GM19193 (cell line): ENCODE measurements around the gene KIAA1958.

Source experiments
- POLR2A ChIP-seq: IDR thresholded peaks from 4 replicates; pipeline ENCODE4 v1.6.1; 2011; ENCODE audit not compliant: insufficient read depth, insufficient read length; ENCODE audit errors: extremely low read depth

The KIAA1958 gene

GRCh38 chr9:112680731-112681402 is 194.2 kb downstream of the KIAA1958 start:
- no peak for TF ChIP-seq POLR2A

DNA sequence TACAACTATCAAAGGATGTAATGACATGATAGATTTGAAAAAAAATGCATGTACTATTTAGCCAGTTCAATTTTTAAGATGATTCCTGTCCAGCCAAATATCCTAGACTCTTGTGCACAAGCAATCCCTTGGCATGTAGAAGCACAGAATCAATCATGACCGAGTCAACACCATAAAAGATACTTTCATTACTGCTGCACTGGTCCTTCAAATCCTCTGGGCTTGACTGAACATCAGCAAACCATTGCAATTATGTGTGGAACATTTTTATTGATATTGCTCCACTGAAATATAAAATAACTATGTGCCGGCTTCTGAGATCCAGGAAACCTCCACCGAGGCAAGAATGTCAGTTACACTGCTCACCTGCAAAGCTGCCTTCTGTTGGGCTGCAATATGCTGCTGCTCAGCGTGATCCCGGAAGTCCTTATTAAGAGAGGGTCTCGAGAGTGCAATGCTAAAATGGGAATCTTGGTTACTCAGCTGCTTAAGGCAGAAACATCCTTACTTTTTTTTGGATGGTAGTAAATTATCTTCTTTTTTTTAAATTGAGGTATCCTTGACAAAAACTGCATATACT is 202.6 kb downstream of the KIAA1958 start:
- TF ChIP-seq POLR2A, result no peak

- TF ChIP-seq POLR2A, result no peak
Observed at GRCh38 chr9:112694706-112695555, 208.3 kb downstream of the KIAA1958 start.

DNA sequence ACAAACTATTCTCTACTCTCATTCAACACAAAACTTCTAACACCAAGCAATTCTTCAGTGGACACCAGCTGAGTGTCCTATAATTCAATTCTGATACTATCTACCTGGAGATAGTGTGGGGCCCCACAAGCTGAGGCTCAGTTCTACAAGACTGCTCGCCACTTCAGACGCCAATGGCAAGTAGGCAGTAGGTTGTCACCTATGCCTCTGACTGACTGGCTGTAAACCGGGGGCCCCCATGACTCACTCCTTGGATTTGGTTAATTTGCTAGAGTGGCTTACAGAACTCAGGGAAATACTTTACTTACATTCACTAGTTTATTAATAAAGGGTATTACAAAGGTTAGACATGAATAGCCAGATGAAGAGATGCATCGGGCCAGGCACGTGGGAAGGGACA is 209.8 kb downstream of the KIAA1958 start:
- no peak for TF ChIP-seq POLR2A

GRCh38 chr9:112699230-112699629 is 212.6 kb downstream of the KIAA1958 start:
- no peak for TF ChIP-seq POLR2A

- TF ChIP-seq POLR2A, result no peak
Observed at GRCh38 chr9:112700085-112700484, 213.5 kb downstream of the KIAA1958 start.

DNA sequence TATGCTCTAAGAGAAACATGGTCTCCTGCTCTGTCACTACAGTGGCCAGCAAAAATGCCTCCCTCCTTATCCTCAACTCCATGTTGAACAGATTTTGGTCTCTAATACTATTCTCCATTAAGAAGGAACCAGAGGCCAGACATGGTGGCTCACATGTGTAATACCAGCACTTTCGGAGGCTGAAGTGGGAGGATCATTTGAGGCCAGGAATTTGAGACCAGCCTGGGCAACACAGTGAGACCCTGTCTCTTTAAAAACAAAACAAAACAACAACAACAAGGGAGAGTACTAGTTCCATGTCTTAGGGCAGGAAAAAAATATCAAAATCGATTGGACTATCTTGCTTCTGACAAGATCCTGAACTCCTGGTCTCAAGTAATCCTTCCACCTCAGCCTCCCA is 216.7 kb downstream of the KIAA1958 start:
- TF ChIP-seq POLR2A, result no peak

GRCh38 chr9:112705768-112706427 is 219.3 kb downstream of the KIAA1958 start:
- no peak for TF ChIP-seq POLR2A

- no peak for TF ChIP-seq POLR2A
Observed at GRCh38 chr9:112711050-112711689, 224.5 kb downstream of the KIAA1958 start.

- TF ChIP-seq POLR2A, result no peak
Observed at GRCh38 chr9:112712678-112713077, 226.1 kb downstream of the KIAA1958 start.

DNA sequence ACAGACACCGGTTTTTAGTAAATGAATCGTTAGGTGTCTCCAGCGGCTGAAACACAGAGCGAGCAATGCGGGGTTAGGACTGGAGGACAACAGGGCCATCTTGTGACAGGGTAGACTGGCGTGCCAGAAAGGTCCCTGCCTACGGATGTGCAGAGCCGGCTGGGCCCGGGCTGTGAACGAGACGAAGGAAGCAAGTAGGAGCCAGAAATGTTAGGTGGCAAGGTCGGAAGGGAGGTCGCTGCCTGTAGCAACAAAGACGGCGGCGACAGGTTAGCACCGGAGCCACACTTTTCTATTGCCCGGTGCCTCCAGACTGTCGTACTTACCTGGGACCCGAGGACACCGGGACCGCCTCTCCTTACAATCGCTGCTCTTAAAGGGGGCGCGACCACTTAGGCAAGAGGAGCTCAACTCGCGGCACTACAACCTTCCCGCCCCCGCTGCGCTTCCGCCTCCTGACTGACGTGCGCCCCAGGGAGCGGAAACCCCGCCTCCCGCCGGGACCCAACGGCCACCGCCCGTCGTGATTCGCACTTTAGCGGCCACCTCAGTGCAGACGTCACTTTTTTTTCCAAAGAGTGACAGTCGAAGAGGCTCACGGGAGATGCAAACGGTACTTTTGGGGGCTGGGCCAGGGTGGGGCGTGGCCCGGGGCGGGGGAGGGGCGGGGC is 231.2 kb downstream of the KIAA1958 start, which contains the start of gene INIP:
TSS of gene INIP (minus strand) at position 457 of the 671 bp plus-strand sequence. CDS start 1,632 bp downstream, outside the sequence.
- TF ChIP-seq POLR2A, result peak; percentile 76
